HEK293T (cell line): ENCODE data around the gene CDHR2.

Source experiments
- CTCF ChIA-PET: fragments of 350-600 bp; formaldehyde crosslinking; extraction: SDS; loops from one replicate; lab custom pipeline; 2021; ENCODE audit warnings: antibody characterized with exemption, inconsistent platforms; lab: Yijun Ruan, JAX
- POLR2A ChIA-PET: fragments of 350-600 bp; formaldehyde crosslinking; extraction: SDS; loops from one replicate; lab custom pipeline; 2020; ENCODE audit warnings: antibody characterized with exemption, inconsistent platforms; lab: Yijun Ruan, JAX
- DNase-seq: peaks from one replicate; pipeline ENCODE4 v3.0.0; 2012; ENCODE audit warnings: mixed read lengths; ENCODE audit errors: extremely low spot score
- ARNT ChIP-seq: fragments of 450-650 bp; IDR thresholded peaks from 2 replicates; pipeline ENCODE4 v1.6.1; 2017; ENCODE audit warnings: mild to moderate bottlenecking
- BHLHE40 ChIP-seq: fragments of 450-650 bp; IDR thresholded peaks from 2 replicates; pipeline ENCODE4 v1.6.1; 2016; ENCODE audit warnings: mild to moderate bottlenecking, moderate library complexity, borderline replicate concordance
- CTBP1 ChIP-seq: fragments of 450-650 bp; IDR thresholded peaks from 2 replicates; pipeline ENCODE4 v1.6.1; 2016; ENCODE audit warnings: borderline replicate concordance
- ELF4 ChIP-seq: fragments of 450-650 bp; IDR thresholded peaks from 2 replicates; pipeline ENCODE4 v1.6.1; 2017; ENCODE audit warnings: antibody characterized with exemption
- FOXA1 ChIP-seq: fragments of 450-650 bp; IDR thresholded peaks from 2 replicates; pipeline ENCODE4 v1.6.1; 2016; ENCODE audit warnings: mild to moderate bottlenecking
- FOXK2 ChIP-seq: fragments of 450-650 bp; IDR thresholded peaks from 2 replicates; pipeline ENCODE4 v1.6.1; 2016; ENCODE audit warnings: mild to moderate bottlenecking
- FOXM1 ChIP-seq: fragments of 450-650 bp; IDR thresholded peaks from 2 replicates; pipeline ENCODE4 v1.6.1; 2017; ENCODE audit warnings: mild to moderate bottlenecking, borderline replicate concordance
- HDGF ChIP-seq: fragments of 450-650 bp; IDR thresholded peaks from 2 replicates; pipeline ENCODE4 v1.6.1; 2017; ENCODE audit warnings: antibody characterized with exemption, borderline replicate concordance
- L3MBTL2 ChIP-seq: fragments of 450-650 bp; conservative IDR thresholded peaks from 2 replicates; pipeline ENCODE4 v1.6.1; 2016; ENCODE audit warnings: mild to moderate bottlenecking
- LEF1 ChIP-seq: fragments of 450-650 bp; IDR thresholded peaks from 2 replicates; pipeline ENCODE4 v1.6.1; 2017; ENCODE audit warnings: mild to moderate bottlenecking, borderline replicate concordance
- NFRKB ChIP-seq: fragments of 450-650 bp; IDR thresholded peaks from 2 replicates; pipeline ENCODE4 v1.6.1; 2016; ENCODE audit warnings: mild to moderate bottlenecking, moderate library complexity
- SP1 ChIP-seq: fragments of 450-650 bp; IDR thresholded peaks from 2 replicates; pipeline ENCODE4 v1.6.1; 2017
- SUZ12 ChIP-seq: fragments of 450-650 bp; IDR thresholded peaks from 2 replicates; pipeline ENCODE4 v1.6.1; 2016; ENCODE audit warnings: mild to moderate bottlenecking
- TARDBP ChIP-seq: fragments of 450-650 bp; IDR thresholded peaks from 2 replicates; pipeline ENCODE4 v1.6.1; 2016
- ZNF384 ChIP-seq: fragments of 450-650 bp; IDR thresholded peaks from 2 replicates; pipeline ENCODE4 v1.6.1; 2016
- TF ChIP-seq, protein P1 (sequence below): fragments of 450-650 bp; IDR thresholded peaks from 2 replicates; pipeline ENCODE4 v1.6.1; 2016

CDHR2 gene

DNA sequence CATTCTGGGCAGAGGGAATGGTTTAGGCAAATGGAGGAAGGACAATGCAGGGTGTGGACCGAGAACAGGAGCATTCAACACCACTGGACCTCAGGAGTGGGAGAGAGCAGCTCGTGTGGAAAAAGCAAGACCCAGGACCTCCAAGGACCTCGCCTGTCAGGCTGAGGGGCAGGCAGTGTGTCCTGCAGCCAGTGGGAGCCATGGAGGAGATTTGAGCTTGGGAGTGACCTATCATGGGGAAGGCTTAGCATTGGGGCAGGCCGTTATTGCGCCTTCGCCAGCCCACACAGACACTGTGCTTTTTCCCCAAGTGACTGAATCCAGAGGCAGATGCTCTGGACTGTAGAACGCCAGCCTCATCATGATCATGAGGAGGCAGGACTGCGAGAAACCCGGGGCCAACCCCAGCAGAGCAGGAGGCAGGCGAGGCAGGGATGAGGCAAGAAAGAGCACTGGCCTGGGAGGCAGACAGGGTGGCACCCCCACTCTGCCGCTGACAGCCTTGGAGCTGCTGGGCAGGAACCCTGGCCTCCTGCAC is 3.3 kb downstream of the CDHR2 start:
- DNase-seq, result no peak
- no peak for TF ChIP-seq BHLHE40
- TF ChIP-seq ARNT, result no peak
- TF ChIP-seq SP1, result no peak
- TF ChIP-seq HDGF, result no peak
- TF ChIP-seq FOXK2, result no peak
- TF ChIP-seq NFRKB, result no peak
- TF ChIP-seq LEF1, result no peak
- no peak for TF ChIP-seq SUZ12
- TF ChIP-seq CTBP1, result no peak
- TF ChIP-seq FOXA1, result no peak
- no peak for TF ChIP-seq L3MBTL2
- TF ChIP-seq TARDBP, result no peak
- TF ChIP-seq ELF4, result no peak
- TF ChIP-seq ZNF384, result no peak
- TF ChIP-seq, protein P1, sequence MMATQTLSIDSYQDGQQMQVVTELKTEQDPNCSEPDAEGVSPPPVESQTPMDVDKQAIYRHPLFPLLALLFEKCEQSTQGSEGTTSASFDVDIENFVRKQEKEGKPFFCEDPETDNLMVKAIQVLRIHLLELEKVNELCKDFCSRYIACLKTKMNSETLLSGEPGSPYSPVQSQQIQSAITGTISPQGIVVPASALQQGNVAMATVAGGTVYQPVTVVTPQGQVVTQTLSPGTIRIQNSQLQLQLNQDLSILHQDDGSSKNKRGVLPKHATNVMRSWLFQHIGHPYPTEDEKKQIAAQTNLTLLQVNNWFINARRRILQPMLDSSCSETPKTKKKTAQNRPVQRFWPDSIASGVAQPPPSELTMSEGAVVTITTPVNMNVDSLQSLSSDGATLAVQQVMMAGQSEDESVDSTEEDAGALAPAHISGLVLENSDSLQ, result no peak
- no peak for TF ChIP-seq FOXM1
- CTCF ChIA-PET, result interaction anchor here (0.8 to 0.9 kb wide), 2 partner anchors 8 to 26 kb away, joined by 3 to 4 read pairs; no protein-coding TSS in a partner anchor
- POLR2A ChIA-PET, result interaction anchor here (0.6 to 0.8 kb wide), 2 partner anchors 10 to 104 kb away, joined by 3 read pairs; partner anchors contain the start of gene FAF2

DNA sequence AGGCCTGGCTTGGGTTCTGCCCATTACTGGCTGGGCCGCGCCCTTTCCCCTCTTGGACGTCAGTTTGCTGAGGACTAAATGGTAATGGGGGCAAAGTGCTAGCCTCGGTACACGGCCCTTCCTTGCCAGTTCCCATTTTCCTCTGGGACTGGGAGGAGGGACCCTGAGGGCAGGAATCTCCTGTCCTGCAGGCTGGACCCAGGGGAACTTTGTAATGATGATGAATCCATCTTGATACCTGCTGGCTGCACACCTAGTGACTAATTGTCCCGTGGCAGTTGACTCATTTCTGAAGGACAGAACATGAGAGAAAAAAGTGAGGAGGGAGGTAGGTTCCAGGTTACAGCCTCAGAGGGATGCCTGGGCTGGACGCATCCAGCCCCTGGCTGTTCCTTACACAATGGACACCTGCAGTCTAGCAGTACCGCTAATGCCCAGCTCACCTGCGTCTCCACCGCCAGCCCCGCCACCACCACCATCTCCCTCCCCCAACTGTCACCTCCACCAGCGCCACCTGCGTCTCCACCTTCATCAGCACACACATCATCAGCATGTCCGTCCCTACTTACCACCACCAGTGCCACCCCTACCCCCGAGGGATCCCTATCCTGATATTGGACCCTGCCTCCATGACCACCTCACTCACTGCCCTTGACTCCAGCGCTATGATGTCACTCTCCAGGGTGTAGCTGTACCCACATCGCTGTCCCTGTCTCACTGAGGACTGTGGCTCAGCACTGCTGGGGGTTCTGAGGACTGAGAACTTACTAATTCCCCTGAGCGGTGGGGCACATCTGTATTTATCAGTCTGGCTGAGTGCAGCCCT is 4.3 kb downstream of the CDHR2 start:
- DNase-seq, result no peak
- CTCF ChIA-PET, result interaction anchor here (0.8 kb wide), 1 partner anchor 25 kb away, joined by 3 read pairs; no protein-coding TSS in a partner anchor
- TF ChIP-seq NFRKB (no peak), HDGF (no peak), CTBP1 (no peak), LEF1 (no peak), FOXM1 (no peak), FOXA1 (no peak), ELF4 (no peak), SUZ12 (no peak), BHLHE40 (no peak), ARNT (no peak), SP1 (no peak), TARDBP (no peak), L3MBTL2 (no peak), FOXK2 (no peak), ZNF384 (no peak)
- TF ChIP-seq, protein P1, result no peak
- POLR2A ChIA-PET, result interaction anchor here (0.8 to 1.5 kb wide), 3 partner anchors 9 to 16 kb away, joined by 3 to 6 read pairs (median 4); partner anchors contain the start of gene RNF44

DNA sequence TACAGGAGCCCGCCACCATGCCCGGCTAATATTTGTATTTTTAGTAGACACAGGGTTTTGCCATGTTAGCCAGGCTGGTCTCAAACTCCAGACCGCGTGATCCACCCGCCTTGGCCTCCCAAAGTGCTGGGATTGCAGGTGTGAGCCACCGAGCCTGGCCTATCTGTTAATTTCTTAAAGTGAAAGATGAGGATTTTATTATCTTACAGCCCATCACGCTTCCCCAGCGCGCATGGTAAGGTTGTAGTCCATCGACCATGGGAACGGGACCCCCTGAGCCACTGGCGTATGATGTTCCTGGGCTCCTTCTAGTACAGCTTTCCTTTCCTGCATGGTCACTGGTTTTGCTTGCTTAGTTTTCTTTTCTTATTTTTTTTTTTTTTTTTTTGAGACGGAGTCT is 8.7 kb downstream of the CDHR2 start:
- DNase-seq, result no peak
- POLR2A ChIA-PET, result interaction anchor here (1.0 kb wide), 1 partner anchor 15 kb away, joined by 3 read pairs; no protein-coding TSS in a partner anchor
- CTCF ChIA-PET, result no interaction called here
- no peak for TF ChIP-seq LEF1
- TF ChIP-seq FOXK2, result no peak
- no peak for TF ChIP-seq ZNF384

DNA sequence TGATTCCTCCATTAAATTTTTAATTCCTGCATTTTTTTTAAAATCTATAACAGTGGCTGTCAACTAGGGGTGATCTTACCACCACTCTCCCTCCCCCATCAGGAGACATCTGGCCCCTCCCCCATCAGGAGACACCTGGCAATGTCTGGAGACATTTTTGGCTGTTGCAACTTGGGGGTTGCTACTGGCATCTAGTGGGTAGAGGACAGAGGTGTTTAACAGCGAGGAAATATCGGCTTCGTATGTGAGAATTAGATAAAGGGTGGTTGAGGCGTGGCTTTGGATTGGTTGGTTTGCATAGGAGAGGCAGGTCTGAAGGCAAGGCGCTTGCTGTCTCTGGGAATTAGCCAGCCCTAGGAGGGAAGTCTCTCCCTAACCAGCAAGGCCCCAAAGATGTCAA is 10.5 kb downstream of the CDHR2 start:
- POLR2A ChIA-PET, result interaction anchor here (1.9 kb wide), 1 partner anchor 16 kb away, joined by 5 read pairs; no protein-coding TSS in a partner anchor
- CTCF ChIA-PET, result no interaction called here
- TF ChIP-seq ELF4 (no peak), FOXM1 (no peak), TARDBP (no peak), LEF1 (no peak), CTBP1 (no peak), BHLHE40 (no peak), HDGF (no peak), ARNT (no peak), SUZ12 (no peak), NFRKB (no peak), L3MBTL2 (no peak), ZNF384 (no peak), FOXK2 (no peak)
- TF ChIP-seq, protein P1, result no peak
- DNase-seq, result no peak

DNA sequence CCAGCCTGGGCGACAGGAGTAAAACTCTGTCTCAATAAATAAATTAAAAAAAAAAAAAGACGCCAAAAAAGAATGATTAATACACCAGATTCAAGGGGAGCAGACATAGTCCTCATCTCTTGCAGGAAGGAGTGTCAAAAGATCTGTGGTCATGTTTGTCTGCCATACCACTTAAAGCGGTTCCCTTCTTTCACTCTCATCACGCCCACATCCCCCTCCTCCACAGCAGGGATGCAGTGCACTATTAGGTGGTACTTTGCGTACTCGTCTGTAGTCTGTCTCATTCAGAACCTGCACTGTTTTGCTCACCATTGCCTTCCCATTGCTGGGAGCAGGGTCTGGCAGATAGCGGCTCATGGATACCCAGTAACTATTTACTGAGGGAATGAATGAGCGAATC is 11.2 kb downstream of the CDHR2 start:
- CTCF ChIA-PET, result no interaction called here
- no peak for DNase-seq
- TF ChIP-seq BHLHE40 (no peak), TARDBP (no peak), ARNT (no peak), ELF4 (no peak), L3MBTL2 (no peak), LEF1 (no peak), SUZ12 (no peak), HDGF (no peak), SP1 (no peak), CTBP1 (no peak), ZNF384 (no peak), FOXM1 (no peak), NFRKB (no peak), FOXA1 (no peak)
- TF ChIP-seq, protein P1, result no peak
- POLR2A ChIA-PET, result interaction anchor here (1.9 kb wide), 1 partner anchor 17 kb away, joined by 5 read pairs; no protein-coding TSS in a partner anchor
